Measurements from ENCODE around the gene CCR4.

DNA sequence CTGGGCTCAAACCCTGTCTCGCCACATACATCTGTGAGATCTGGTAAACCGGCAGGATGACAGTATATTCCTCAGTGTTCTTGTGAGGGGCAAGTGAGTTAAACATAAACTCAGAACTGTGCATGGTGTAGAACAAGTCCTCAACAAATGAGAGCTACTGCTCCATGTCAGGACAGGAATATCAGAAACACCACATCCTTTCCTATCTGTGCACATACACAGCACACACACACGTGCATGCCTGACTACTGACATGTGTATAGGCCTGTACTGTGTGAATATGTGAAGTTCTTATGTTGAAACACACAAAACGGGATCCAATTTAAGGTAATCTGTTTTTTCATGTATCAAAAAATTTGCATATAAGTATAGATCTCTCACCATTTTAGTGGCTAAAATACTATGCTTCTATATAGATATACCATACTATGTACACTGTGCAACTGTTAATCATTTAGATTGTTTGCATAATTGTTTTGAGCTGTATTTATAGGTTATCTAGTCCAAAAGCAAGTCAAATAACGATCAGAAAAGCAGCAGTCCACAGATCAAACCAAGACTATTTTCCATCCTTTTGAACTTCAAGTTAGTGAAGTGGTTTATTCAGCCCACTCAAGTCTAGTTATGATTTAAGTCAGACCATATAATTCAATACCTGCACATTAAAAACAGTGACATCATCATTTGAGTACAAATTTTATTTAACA, 44.8 kb downstream of the CCR4 start:
- TF ChIP-seq, protein P1, sequence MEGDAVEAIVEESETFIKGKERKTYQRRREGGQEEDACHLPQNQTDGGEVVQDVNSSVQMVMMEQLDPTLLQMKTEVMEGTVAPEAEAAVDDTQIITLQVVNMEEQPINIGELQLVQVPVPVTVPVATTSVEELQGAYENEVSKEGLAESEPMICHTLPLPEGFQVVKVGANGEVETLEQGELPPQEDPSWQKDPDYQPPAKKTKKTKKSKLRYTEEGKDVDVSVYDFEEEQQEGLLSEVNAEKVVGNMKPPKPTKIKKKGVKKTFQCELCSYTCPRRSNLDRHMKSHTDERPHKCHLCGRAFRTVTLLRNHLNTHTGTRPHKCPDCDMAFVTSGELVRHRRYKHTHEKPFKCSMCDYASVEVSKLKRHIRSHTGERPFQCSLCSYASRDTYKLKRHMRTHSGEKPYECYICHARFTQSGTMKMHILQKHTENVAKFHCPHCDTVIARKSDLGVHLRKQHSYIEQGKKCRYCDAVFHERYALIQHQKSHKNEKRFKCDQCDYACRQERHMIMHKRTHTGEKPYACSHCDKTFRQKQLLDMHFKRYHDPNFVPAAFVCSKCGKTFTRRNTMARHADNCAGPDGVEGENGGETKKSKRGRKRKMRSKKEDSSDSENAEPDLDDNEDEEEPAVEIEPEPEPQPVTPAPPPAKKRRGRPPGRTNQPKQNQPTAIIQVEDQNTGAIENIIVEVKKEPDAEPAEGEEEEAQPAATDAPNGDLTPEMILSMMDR (IDR thresholded peaks at IDR 0.05): no peak
- TF ChIP-seq POLR2AphosphoS5 (IDR thresholded peaks at IDR 0.05) (no peak), EP300 (IDR thresholded peaks at IDR 0.05) (no peak), POLR2A (IDR thresholded peaks at IDR 0.05) (no peak)

All from sigmoid colon (tissue), 4 donors.